Right cardiac atrium (tissue), 5 donors: ENCODE measurements around the gene C20orf144. TPM values are rescaled to one million over a fixed set of nuclear protein-coding genes. Genes with fewer than 3 reads are reported as not detected.

Experiments used
- ATAC-seq, 2 donors: fragments of 200-7000 bp; cut with Tn5 transposase; one replicate each; pipeline versions ENCODE4 v1.8.0 to v1.9.1; 2020; ENCODE audit warnings: moderate library complexity in 2 of 2, mild to moderate bottlenecking in 1 of 2
- DNase-seq, 3 donors: peaks; one replicate each; pipeline ENCODE4 v3.0.0-alpha.2; 2020
- H3K27ac ChIP-seq: one replicate; pipeline ENCODE4 v1.5.1; 2013; ENCODE audit warnings: mild to moderate bottlenecking, low read length, control low read depth, moderate library complexity
- H3K27me3 ChIP-seq: one replicate; pipeline ENCODE4 v1.6.1; 2013; ENCODE audit not compliant: control insufficient read depth, insufficient read depth
- H3K4me1 ChIP-seq: one replicate; pipeline ENCODE4 v1.6.1; 2013; ENCODE audit warnings: low read length; ENCODE audit not compliant: control insufficient read depth, insufficient read depth
- H3K4me3 ChIP-seq: one replicate; pipeline ENCODE4 v1.5.1; 2013; ENCODE audit warnings: low read length, control low read depth
- H3K9me3 ChIP-seq: one replicate; pipeline ENCODE4 v1.6.1; 2013; ENCODE audit warnings: low read length; ENCODE audit not compliant: control insufficient read depth
- WGBS: extraction: QIAGEN DNeasy Blood & Tissue Kit; methylation state at CpG from one replicate; pipeline ENCODE4 v1.1.7; 2013; 5-methylcytosine and 5-hydroxymethylcytosine counted together
- intact Hi-C, 4 donors: fragments of 100-400 bp; cut with DNase I; formaldehyde crosslinking; loops; one replicate each; pipeline versions ENCODE4 v1.11.0 to v1.14.0; 2022 to 2023
- polyA plus RNA-seq: library from polyadenylated mRNA; stranded (reverse); fragments of 200-250 nt; gene quantifications from one replicate; pipeline ENCODE4 v1.2.3, GENCODE V29; 2013
- total RNA-seq, 4 donors: library from RNA; stranded (reverse); fragmentation: NEBNext Ultra II Directional; extraction: Animal tissue kit (Norgen Biotek cat#: 25700); gene quantifications; one replicate each; pipeline ENCODE4 v1.2.1, GENCODE V29; 2021
- donor health status: healthy with polysubstance abuse.
- donor health status: DM: no; HTN: yes; CAD: no.
- donor health status: DM: no; HTN: no; CAD: no.
- donor health status: DM: no; HTN: yes; CAD: no; lungs with severe emphysema.
- donor health status: DM: yes; HTN: yes; CAD: no.

The C20orf144 gene
- total and polyA plus RNA-seq, 5 donors, result 0.05 TPM; not detected in 4

DNA sequence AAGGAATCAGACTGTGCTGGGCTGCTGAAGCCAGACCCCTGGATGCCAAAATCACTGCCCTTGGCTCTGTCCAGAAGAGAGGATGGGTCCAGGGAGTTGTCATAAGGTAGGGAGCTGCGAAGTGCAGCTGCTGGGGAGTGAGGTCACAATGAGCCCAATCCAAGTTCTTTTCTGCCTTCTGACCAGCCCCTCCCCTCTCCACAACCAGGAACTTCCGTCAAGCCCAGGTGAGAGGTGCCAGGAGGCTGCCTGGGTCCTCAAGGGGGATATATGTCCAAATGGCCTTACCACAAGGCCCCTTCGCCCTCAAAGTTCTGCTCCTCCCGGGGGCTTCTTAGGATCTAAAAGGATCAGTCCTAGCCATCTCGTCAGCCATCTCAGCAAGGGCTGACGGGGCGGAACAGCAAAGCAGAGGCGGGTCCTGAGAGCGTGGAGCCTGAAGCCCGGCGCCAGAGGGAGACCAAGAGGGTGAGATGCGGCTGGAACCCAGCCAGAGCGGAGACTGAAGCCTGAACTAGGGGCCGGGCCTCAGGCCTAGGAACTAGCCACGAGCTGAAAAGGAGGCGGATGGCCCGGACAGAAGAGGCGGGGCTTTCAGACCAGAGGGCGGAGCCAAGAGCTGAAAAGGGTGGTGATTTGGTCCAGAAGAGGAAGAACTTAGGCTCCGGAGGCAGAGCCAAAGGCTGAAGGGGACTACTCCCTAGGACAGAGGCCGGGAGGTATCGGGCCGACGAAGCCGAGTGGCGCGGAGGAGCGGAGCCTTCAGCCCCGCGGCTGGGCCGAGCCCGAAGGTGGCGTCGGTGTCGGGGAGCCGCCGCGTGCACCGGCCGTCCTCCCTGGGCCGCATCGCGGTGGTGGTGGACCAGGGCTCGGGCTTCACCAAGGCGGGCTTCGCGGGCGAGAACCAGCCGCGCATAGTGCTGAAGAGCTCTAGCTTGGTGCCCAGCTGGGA, 4.4 kb downstream of the C20orf144 start, which contains the start of gene ACTL10:
TSS of gene ACTL10 (plus strand) at position 651 of the 952 bp plus-strand sequence. CDS start 555 bp downstream, outside the sequence.
- ATAC-seq (peak; percentile 80 to 83), DNase-seq (peak; percentile 99 to 100 (median 99))
- Histone ChIP-seq H3K4me1 (no peaks in the 10 kb centered on the region), H3K27ac (peak within 1 kb of the TSS; percentile 80), H3K27me3 (no peaks in the 10 kb centered on the region), H3K9me3 (no peaks in the 10 kb centered on the region), H3K4me3 (peak within 1 kb of the TSS; percentile 19)
- intact Hi-C loops, result loop anchor here in 1 of 4 donors (10.0 kb wide), 1 partner anchor 222 kb away; the partner anchor contains the start of gene SNTA1
- 2% methylated on average over 50 of the region's 50 CpGs for WGBS

- Histone ChIP-seq H3K4me1 (no peaks in the 10 kb centered on the region), H3K4me3 (peak overlapping the region; percentile 6), H3K27ac (peak overlapping the region; percentile 53), H3K27me3 (no peaks in the 10 kb centered on the region), H3K9me3 (no peaks in the 10 kb centered on the region)
- ATAC-seq, result peak; percentile 16 to 24
- peak; percentile 70 to 88 (median 88) for DNase-seq
- WGBS, result 7% methylated on average over 55 of the region's 55 CpGs
- intact Hi-C loops, result loop anchor here in 1 of 4 donors (10.0 kb wide), 1 partner anchor 222 kb away; the partner anchor contains the start of gene SNTA1
Measured at GRCh38 chr20:33667245-33667675, 5.1 kb downstream of the C20orf144 start.

GRCh38 chr20:33667676-33668465, 5.7 kb downstream of the C20orf144 start:
- peak overlapping the region; percentile 6 for H3K4me3 ChIP-seq
- peak; percentile 81 to 94 (median 92) for DNase-seq
- H3K9me3 ChIP-seq, result no peaks in the 10 kb centered on the region
- no peaks in the 10 kb centered on the region for H3K4me1 ChIP-seq
- 10% methylated on average over 47 of the region's 47 CpGs for WGBS
- peak; percentile 54 to 55 for ATAC-seq
- no peak overlapping the region for H3K27ac ChIP-seq
- intact Hi-C loops, result loop anchor here in 1 of 4 donors (10.0 kb wide), 1 partner anchor 223 kb away; the partner anchor contains the start of gene SNTA1
- H3K27me3 ChIP-seq, result no peaks in the 10 kb centered on the region

GRCh38 chr20:33668466-33669155, 6.5 kb downstream of the C20orf144 start:
- H3K4me3 ChIP-seq, result no peak overlapping the region
- no peaks in the 10 kb centered on the region for H3K9me3 ChIP-seq
- no peaks in the 10 kb centered on the region for H3K27me3 ChIP-seq
- ATAC-seq (no peak), DNase-seq (peak in 1 of 3 donors; percentile 60)
- no peaks in the 10 kb centered on the region for H3K4me1 ChIP-seq
- 88% methylated on average over 13 of the region's 13 CpGs for WGBS
- intact Hi-C loops, result loop anchor here in 1 of 4 donors (10.0 kb wide), 1 partner anchor 224 kb away; the partner anchor contains the start of gene SNTA1
- H3K27ac ChIP-seq, result no peak overlapping the region

DNA sequence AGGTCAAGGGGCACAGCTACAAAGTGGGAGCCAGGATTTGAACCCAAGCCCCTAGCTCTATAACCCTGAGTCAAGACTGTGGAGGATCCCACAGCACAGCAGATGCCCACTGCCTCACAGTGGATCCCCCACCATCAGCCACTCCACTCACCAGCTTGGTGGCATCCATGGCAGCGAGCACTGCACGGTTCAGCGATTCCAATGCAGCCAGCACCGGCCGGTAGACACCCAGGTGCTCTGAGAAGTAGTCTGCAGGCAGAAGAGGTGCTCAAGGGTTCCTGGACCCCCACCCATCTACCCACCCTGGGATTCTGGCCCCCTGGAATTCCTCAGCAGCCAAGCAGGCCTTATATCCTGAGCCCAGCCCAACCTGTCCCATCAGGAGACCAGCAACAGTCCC, 7.1 kb downstream of the C20orf144 start:
- H3K4me3 ChIP-seq, result no peak overlapping the region
- H3K4me1 ChIP-seq, result no peaks in the 10 kb centered on the region
- DNase-seq, result no peak
- intact Hi-C loops, result loop anchor here in 1 of 4 donors (10.0 kb wide), 1 partner anchor 224 kb away; the partner anchor contains the start of gene SNTA1
- H3K9me3 ChIP-seq, result no peaks in the 10 kb centered on the region
- WGBS, result 96% methylated on average over 5 of the region's 5 CpGs
- no peaks in the 10 kb centered on the region for H3K27me3 ChIP-seq
- no peak overlapping the region for H3K27ac ChIP-seq
- ATAC-seq, result no peak

DNA sequence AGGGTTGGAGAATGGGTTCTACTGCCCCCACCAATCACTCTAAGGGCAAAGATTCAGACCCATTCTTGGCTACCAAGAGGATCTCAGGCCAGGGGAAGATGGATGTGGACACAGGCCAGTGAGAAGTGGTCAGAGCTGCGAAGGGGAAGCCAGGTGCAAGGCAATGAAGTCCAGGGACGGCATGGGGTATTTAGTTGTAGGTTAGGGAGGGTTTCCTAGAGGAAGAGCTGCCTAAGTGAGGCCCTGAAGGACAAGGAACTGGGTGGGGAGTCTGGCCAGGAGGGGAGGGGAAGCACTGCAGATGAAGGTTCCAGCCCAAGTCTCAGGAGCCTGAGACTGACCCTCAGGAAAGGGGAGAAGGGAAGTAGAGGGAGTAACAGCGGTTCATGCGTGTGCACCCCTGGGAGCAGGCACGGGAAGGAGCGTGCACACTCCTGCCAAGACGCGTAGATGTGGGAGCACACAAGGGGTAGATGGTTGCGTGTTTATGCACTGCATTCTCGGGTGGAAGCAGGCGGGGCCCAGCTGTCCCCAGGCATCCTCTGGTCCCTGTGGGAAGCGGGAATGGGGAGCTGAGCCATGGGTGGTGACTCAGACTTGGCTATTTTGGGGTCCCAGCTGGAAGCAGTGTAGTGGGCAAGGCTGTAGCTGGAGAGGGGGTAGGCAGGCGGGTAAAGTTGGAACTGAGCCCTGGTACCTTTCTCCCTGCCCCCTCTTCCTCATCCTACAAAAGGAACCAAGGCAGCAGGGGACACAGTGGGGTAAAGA, 7.9 kb downstream of the C20orf144 start:
- H3K4me3 ChIP-seq, result no peak overlapping the region
- no peak overlapping the region for H3K27ac ChIP-seq
- 72% methylated on average over 13 of the region's 13 CpGs for WGBS
- no peaks in the 10 kb centered on the region for H3K4me1 ChIP-seq
- ATAC-seq (no peak), DNase-seq (no peak)
- intact Hi-C loops, result loop anchor here in 1 of 4 donors (10.0 kb wide), 1 partner anchor 225 kb away; the partner anchor contains the start of gene SNTA1
- no peaks in the 10 kb centered on the region for H3K9me3 ChIP-seq
- no peaks in the 10 kb centered on the region for H3K27me3 ChIP-seq

GRCh38 chr20:33670715-33671499, 8.8 kb downstream of the C20orf144 start:
- no peak for ATAC-seq
- H3K27ac ChIP-seq, result no peak overlapping the region

DNA sequence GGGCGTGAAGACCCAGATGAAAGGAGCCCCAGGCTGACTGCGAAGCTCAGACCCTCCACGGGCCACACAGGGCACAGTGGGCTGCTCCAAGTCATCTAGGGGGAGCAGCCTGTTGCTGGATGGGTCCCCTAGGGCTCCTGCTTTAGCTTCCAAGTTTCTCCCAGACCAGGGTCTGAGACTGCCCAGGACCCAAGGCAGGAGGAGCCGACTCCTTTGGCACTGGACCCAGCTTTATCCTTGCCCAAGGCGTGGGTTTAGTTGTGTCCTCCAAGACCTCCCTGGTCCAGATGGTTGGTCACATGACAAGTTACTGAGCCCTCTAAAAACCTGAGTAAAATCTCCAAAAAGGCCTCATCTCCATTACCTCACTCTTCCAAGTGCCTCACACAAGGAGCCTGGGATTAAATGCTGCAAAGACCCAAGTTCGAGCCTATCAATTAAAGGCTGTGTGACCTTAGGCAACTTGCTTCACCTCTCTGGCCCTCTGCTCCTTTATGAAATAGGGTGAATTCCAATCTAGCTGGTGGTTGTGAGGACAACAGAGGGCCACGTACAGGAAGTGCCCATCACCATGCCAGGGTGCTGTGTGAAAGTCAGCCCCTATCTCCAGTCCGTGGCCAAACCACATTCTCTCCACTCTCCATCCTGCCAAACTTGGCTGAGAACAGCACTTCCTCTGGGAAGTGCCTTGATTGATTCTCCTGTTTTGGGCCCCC, 9.6 kb downstream of the C20orf144 start:
- intact Hi-C loops, result no loop called here
- no peaks in the 10 kb centered on the region for H3K4me1 ChIP-seq
- DNase-seq, result no peak
- WGBS, result 70% methylated on average over 8 of the region's 8 CpGs
- H3K27me3 ChIP-seq, result no peaks in the 10 kb centered on the region
- no peak overlapping the region for H3K4me3 ChIP-seq
- no peaks in the 10 kb centered on the region for H3K9me3 ChIP-seq
- ATAC-seq, result no peak
- H3K27ac ChIP-seq, result no peak overlapping the region

More at GRCh38 chr20:33670715-33671499, 8.8 kb downstream of the C20orf144 start:
- no peaks in the 10 kb centered on the region for H3K27me3 ChIP-seq
- no peaks in the 10 kb centered on the region for H3K9me3 ChIP-seq
- no peak for DNase-seq
- H3K4me1 ChIP-seq, result no peaks in the 10 kb centered on the region
- no peak overlapping the region for H3K4me3 ChIP-seq
- WGBS, result 87% methylated on average over 6 of the region's 6 CpGs
- intact Hi-C loops, result no loop called here
